ENCODE measurements around the gene ZGRF1.
"Not testable (repeated sequence)": the region's sequence is repeated elsewhere in the genome, so short reads cannot be mapped to it uniquely, and the experiment has no call there.

The ZGRF1 gene

GRCh38 chr4:112531146-112531545 lies 105.6 kb downstream of the ZGRF1 start:
- no peak for TF ChIP-seq CTCF (conservative IDR thresholded peaks at IDR 0.05; ENCODE audit: low read depth, low read length)
- no peak overlapping the region for H3K4me3 ChIP-seq (ENCODE audit: low read length)
- no peak for DNase-seq (ENCODE audit: low read depth)

- no peak for TF ChIP-seq CTCF (conservative IDR thresholded peaks at IDR 0.05; ENCODE audit: low read depth, low read length)
- no peak overlapping the region for H3K4me3 ChIP-seq (ENCODE audit: low read length)
- DNase-seq (ENCODE audit: low read depth) = no peak
Measured at GRCh38 chr4:112526061-112526460, 110.6 kb downstream of the ZGRF1 start.

GRCh38 chr4:112523764-112524505 lies 112.8 kb downstream of the ZGRF1 start:
- no peak for DNase-seq (ENCODE audit: low read depth)

GRCh38 chr4:112523008-112523721 lies 113.5 kb downstream of the ZGRF1 start:
- TF ChIP-seq CTCF (conservative IDR thresholded peaks at IDR 0.05; ENCODE audit: low read depth, low read length) = peak; percentile 32
- DNase-seq (ENCODE audit: low read depth) = no peak
- peak overlapping the region; percentile 42 for H3K4me3 ChIP-seq (ENCODE audit: low read length)

More at GRCh38 chr4:112523764-112524505, 112.8 kb downstream of the ZGRF1 start:
- peak; percentile 70 for TF ChIP-seq CTCF (conservative IDR thresholded peaks at IDR 0.05; ENCODE audit: low read depth, low read length)
- peak overlapping the region; percentile 42 for H3K4me3 ChIP-seq (ENCODE audit: low read length)

GRCh38 chr4:112522431-112522830 lies 114.3 kb downstream of the ZGRF1 start:
- not testable (repeated sequence) for H3K4me3 ChIP-seq (ENCODE audit: low read length); DNase-seq (ENCODE audit: low read depth)

GRCh38 chr4:112521123-112522023 lies 115.3 kb downstream of the ZGRF1 start:
- no peak overlapping the region for H3K4me3 ChIP-seq (ENCODE audit: low read length)
- DNase-seq (ENCODE audit: low read depth) = peak; percentile 78
- no peak for TF ChIP-seq CTCF (conservative IDR thresholded peaks at IDR 0.05; ENCODE audit: low read depth, low read length)

- H3K4me3 ChIP-seq (ENCODE audit: low read length) = no peak overlapping the region
- no peak for DNase-seq (ENCODE audit: low read depth)
- no peak for TF ChIP-seq CTCF (conservative IDR thresholded peaks at IDR 0.05; ENCODE audit: low read depth, low read length)
Measured at GRCh38 chr4:112520598-112521122, 116.0 kb downstream of the ZGRF1 start.
